Bronchial epithelial cell (primary cell): ENCODE results near the gene BLOC1S3. TPM values are rescaled to one million over a fixed set of nuclear protein-coding genes. Genes with fewer than 3 reads are reported as not detected.
A peak's percentile ranks its signal among the peaks of the same experiment; 100 is the strongest.

Source experiments
- DNase-seq: peaks from one replicate; pipeline ENCODE4 v3.0.0-alpha.2; 2010; ENCODE audit warnings: low read depth
- FAIRE-seq: peaks from 2 replicates; lab custom pipeline; 2011; peaks lifted over from hg19 to GRCh38; lab: Jason Lieb, UNC
- H3K27me3 ChIP-seq: 2 replicates; pipeline ENCODE4 v1.5.1; 2011; ENCODE audit warnings: low read length; ENCODE audit not compliant: control insufficient read depth, insufficient read depth
- H3K36me3 ChIP-seq: 2 replicates; pipeline ENCODE4 v1.5.1; 2011; ENCODE audit warnings: low read length; ENCODE audit not compliant: control insufficient read depth, insufficient read depth
- H3K4me3 ChIP-seq: 2 replicates; pipeline ENCODE4 v1.5.1; 2011; ENCODE audit warnings: mild to moderate bottlenecking, low read depth, low read length, control low read depth
- total RNA-seq: library from RNA; depleted of rRNA; stranded (reverse); fragments of >200 nt; gene quantifications from 2 replicates; pipeline ENCODE4 v1.2.1, GENCODE V29; 2014
- TF ChIP-seq, protein P1 (sequence below): IDR thresholded peaks from 2 replicates; pipeline ENCODE4 v1.5.1; 2011; ENCODE audit warnings: mild to moderate bottlenecking, moderate library complexity, low read length, control low read depth, inconsistent platforms; ENCODE audit not compliant: insufficient read depth, severe bottlenecking

The BLOC1S3 gene
- total RNA-seq, 1 donor from 2014 or later, result 5.3 TPM

GRCh38 chr19:45162608-45163143 lies 15.9 kb upstream of the BLOC1S3 start:
- Histone ChIP-seq H3K4me3 (no peak overlapping the region), H3K36me3 (no peaks in the 10 kb centered on the region), H3K27me3 (no peaks in the 10 kb centered on the region)
- FAIRE-seq (no peak), DNase-seq (peak; percentile 59)
- TF ChIP-seq, protein P1, sequence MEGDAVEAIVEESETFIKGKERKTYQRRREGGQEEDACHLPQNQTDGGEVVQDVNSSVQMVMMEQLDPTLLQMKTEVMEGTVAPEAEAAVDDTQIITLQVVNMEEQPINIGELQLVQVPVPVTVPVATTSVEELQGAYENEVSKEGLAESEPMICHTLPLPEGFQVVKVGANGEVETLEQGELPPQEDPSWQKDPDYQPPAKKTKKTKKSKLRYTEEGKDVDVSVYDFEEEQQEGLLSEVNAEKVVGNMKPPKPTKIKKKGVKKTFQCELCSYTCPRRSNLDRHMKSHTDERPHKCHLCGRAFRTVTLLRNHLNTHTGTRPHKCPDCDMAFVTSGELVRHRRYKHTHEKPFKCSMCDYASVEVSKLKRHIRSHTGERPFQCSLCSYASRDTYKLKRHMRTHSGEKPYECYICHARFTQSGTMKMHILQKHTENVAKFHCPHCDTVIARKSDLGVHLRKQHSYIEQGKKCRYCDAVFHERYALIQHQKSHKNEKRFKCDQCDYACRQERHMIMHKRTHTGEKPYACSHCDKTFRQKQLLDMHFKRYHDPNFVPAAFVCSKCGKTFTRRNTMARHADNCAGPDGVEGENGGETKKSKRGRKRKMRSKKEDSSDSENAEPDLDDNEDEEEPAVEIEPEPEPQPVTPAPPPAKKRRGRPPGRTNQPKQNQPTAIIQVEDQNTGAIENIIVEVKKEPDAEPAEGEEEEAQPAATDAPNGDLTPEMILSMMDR, result no peak

DNA sequence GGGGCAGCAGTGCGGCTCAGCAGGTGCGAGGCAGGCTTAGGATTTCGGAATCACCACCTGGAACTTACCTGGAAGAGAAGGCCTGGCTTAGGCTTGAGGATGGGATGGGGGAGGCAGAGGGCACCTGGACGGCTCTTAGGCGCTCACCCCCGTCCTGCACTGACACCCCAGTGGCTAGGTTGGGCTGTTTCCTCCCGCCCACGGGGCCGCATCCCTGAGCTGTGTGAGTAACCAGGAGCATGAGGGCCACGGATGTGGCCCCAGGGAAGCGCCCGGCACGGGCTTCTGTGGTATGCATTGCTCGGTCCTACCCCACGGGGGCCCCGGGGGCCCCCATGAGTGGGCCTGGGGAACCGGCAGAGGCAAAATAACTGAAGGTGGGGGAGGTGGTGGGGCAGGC lies 15.4 kb upstream of the BLOC1S3 start:
- no peak for FAIRE-seq

GRCh38 chr19:45163751-45164460 lies 14.7 kb upstream of the BLOC1S3 start:
- Histone ChIP-seq H3K27me3 (no peaks in the 10 kb centered on the region), H3K4me3 (no peak overlapping the region), H3K36me3 (no peaks in the 10 kb centered on the region)
- no peak for DNase-seq
- no peak for FAIRE-seq
- TF ChIP-seq, protein P1, result no peak

More for the DNA sequence above, 15.4 kb upstream of the BLOC1S3 start:
- no peak for DNase-seq
- Histone ChIP-seq H3K27me3 (no peaks in the 10 kb centered on the region), H3K4me3 (no peak overlapping the region), H3K36me3 (no peaks in the 10 kb centered on the region)
- TF ChIP-seq, protein P1, result no peak

GRCh38 chr19:45164577-45165335 lies 13.8 kb upstream of the BLOC1S3 start:
- Histone ChIP-seq H3K4me3 (no peak overlapping the region), H3K27me3 (no peaks in the 10 kb centered on the region), H3K36me3 (no peaks in the 10 kb centered on the region)
- peak; percentile 85 for DNase-seq
- no peak for FAIRE-seq
- TF ChIP-seq, protein P1, result peak; percentile 33

DNA sequence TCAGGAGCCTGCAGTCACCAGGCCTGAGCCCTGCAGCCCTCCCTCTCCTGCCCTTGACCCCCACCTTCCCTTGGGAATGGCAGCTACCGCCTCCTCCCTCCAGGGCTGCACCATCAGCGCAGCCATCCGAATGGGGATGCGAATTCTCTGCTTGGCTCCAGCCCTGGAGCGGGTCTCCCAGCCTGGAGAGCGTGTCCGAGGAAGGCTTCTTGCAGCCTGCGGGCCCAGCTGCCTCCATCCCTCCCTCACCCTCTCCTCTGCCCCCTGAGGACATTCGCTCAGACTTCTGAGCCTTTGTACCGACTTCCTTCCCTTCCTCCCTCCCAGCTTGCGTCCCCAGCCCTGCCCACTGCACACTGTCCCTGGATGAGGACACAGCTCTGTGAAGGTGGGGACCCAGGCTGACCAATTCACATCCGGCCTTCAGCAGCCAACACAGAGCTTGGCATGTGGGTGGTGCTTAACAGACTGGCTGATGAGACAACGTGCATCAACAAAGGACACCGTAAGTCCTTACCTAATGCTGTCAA lies 11.8 kb upstream of the BLOC1S3 start:
- TF ChIP-seq, protein P1, result no peak
- no peak overlapping the region for H3K4me3 ChIP-seq
- peak; percentile 83 for FAIRE-seq
- no peaks in the 10 kb centered on the region for H3K27me3 ChIP-seq
- H3K36me3 ChIP-seq, result no peaks in the 10 kb centered on the region
- DNase-seq, result no peak
